ENCODE data around the gene AMH. TPM values are rescaled to one million over a fixed set of nuclear protein-coding genes. Genes with fewer than 3 reads are reported as not detected.

Gene AMH
- total and polyA plus RNA-seq, 2 donors (not counting 1 experiment from before 2014, with no cell fraction given), result 0.03 to 0.33 TPM

DNA sequence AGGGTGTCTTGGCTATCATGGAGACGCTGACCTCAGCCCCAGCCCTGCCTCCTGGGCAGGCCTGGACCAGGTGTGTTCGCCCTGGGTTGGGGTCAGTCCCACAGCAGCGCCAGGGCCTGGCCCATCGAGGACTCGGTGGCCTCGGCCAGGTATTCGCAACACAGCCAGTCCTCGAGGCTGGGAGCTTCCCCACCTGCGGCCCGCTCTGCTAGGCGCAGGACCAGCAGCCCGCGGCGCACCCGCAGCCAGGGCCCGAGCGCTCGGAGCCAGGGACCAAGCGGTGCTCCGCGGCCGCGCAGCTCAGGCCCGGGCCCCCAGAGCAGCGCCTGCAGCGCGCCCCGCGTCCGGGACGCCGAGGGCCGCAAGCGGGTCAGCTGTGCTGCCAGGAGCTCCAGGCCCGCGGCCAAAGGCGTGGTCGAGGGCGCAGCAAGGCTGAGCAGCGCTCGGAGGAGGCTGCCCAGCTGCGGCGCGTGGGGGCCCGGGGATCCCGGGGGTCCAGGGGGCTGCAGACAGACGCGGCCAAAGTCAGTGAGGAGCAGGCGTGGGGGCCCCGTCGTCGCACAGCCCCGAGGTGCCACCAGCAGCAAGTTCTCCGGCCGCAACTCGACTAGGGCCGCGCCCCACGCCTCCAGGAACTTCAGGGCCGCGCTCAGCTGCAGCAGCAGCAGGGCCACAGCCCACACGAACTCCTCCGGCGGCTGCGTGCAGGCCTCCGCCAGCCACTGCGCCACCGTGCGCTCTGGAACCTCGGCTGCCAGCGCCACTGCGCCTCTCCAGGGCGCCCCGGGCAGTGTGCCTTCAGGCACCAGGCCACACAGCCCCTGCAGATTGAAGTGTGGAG is 26.7 kb downstream of the AMH start:
- H3K4me1 ChIP-seq (ENCODE audit: control insufficient read depth, extremely low read depth, insufficient read depth, low read length), result peaks cover 9% of the 10 kb centered on the region
- no peak overlapping the region for H3K4me3 ChIP-seq (replicated peaks in 1 of 4; ENCODE audit: control extremely low read depth in 1 of 4, insufficient read depth in 1 of 4, low read depth in 3 of 4, low read length in 4 of 4)
- no peak overlapping the region for H3K9ac ChIP-seq (ENCODE audit: insufficient read depth, low read length)
- H3K79me2 ChIP-seq (ENCODE audit: control insufficient read depth, insufficient read depth, low read length), result peaks cover 44% of the 10 kb centered on the region
- H3K27ac ChIP-seq (ENCODE audit: insufficient read depth, low read length), result no peak overlapping the region
- no peaks in the 10 kb centered on the region for H3K27me3 ChIP-seq (ENCODE audit: control insufficient read depth, insufficient read depth, low read length)
- TF ChIP-seq, protein P1, sequence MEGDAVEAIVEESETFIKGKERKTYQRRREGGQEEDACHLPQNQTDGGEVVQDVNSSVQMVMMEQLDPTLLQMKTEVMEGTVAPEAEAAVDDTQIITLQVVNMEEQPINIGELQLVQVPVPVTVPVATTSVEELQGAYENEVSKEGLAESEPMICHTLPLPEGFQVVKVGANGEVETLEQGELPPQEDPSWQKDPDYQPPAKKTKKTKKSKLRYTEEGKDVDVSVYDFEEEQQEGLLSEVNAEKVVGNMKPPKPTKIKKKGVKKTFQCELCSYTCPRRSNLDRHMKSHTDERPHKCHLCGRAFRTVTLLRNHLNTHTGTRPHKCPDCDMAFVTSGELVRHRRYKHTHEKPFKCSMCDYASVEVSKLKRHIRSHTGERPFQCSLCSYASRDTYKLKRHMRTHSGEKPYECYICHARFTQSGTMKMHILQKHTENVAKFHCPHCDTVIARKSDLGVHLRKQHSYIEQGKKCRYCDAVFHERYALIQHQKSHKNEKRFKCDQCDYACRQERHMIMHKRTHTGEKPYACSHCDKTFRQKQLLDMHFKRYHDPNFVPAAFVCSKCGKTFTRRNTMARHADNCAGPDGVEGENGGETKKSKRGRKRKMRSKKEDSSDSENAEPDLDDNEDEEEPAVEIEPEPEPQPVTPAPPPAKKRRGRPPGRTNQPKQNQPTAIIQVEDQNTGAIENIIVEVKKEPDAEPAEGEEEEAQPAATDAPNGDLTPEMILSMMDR (conservative IDR thresholded peaks at IDR 0.05 in 1 of 2, IDR thresholded peaks at IDR 0.05 in 1 of 2; ENCODE audit: low read depth in 1 of 2, low read length in 2 of 2), result no peak
- H3K4me2 ChIP-seq (ENCODE audit: extremely low read depth, insufficient read depth, low read length), result no peak overlapping the region
- DNase-seq (ENCODE audit: low read depth in 2 of 2), result no peak
- H2AFZ ChIP-seq (ENCODE audit: low read length), result no peak overlapping the region
- H3K36me3 ChIP-seq (ENCODE audit: control insufficient read depth, insufficient read depth, low read length), result peaks cover 20% of the 10 kb centered on the region
- no peaks in the 10 kb centered on the region for H3K9me3 ChIP-seq (ENCODE audit: control insufficient read depth, insufficient read depth, low read depth, low read length)
- peaks cover 4% of the 10 kb centered on the region for H4K20me1 ChIP-seq (ENCODE audit: control insufficient read depth, extremely low read depth, insufficient read depth, low read length)

DNA sequence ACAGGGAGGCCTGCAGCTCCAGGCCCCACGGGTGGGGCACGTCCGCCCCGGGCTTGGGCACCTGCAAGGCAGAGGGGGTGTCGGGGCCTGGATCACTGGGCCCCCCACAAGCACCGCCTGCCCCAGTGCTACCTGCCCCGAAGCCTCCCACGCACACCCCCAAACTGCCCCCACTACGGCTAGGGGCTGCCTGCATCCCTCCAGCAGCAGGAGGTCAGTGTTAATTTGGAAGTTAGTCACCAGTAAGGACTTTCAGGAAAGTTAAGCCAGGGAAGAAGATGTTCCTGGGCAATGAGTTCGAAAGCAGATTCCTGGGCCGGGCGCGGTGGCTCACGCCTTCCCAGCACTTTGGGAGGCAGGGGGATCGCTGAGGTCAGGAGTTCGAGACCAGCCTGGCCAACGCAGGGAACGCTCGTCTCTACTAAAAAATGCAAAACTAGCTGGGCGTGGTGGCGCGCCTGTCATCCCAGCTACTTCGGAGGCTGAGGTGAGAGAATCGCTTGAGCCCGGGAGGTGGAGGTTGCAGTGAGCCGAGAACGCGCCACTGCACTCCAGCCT is 27.4 kb downstream of the AMH start:
- peaks cover 20% of the 10 kb centered on the region for H3K36me3 ChIP-seq (ENCODE audit: control insufficient read depth, insufficient read depth, low read length)
- no peak for DNase-seq (ENCODE audit: low read depth in 2 of 2)
- no peak overlapping the region for H3K9ac ChIP-seq (ENCODE audit: insufficient read depth, low read length)
- H4K20me1 ChIP-seq (ENCODE audit: control insufficient read depth, extremely low read depth, insufficient read depth, low read length), result peaks cover 4% of the 10 kb centered on the region
- no peaks in the 10 kb centered on the region for H3K9me3 ChIP-seq (ENCODE audit: control insufficient read depth, insufficient read depth, low read depth, low read length)
- H3K27me3 ChIP-seq (ENCODE audit: control insufficient read depth, insufficient read depth, low read length), result no peaks in the 10 kb centered on the region
- H3K4me1 ChIP-seq (ENCODE audit: control insufficient read depth, extremely low read depth, insufficient read depth, low read length), result peaks cover 9% of the 10 kb centered on the region
- H2AFZ ChIP-seq (ENCODE audit: low read length), result no peak overlapping the region
- TF ChIP-seq, protein P1 (conservative IDR thresholded peaks at IDR 0.05 in 1 of 2, IDR thresholded peaks at IDR 0.05 in 1 of 2; ENCODE audit: low read depth in 1 of 2, low read length in 2 of 2), result no peak
- no peak for TF ChIP-seq EZH2 (IDR thresholded peaks at IDR 0.05; ENCODE audit: low read length, missing control alignments)
- no peak overlapping the region for H3K4me2 ChIP-seq (ENCODE audit: extremely low read depth, insufficient read depth, low read length)
- no peak overlapping the region for H3K27ac ChIP-seq (ENCODE audit: insufficient read depth, low read length)
- H3K4me3 ChIP-seq (replicated peaks in 1 of 4; ENCODE audit: control extremely low read depth in 1 of 4, insufficient read depth in 1 of 4, low read depth in 3 of 4, low read length in 4 of 4), result no peak overlapping the region
- peaks cover 37% of the 10 kb centered on the region for H3K79me2 ChIP-seq (ENCODE audit: control insufficient read depth, insufficient read depth, low read length)

GRCh38 chr19:2277138-2277537 is 28.0 kb downstream of the AMH start:
- peaks cover 2% of the 10 kb centered on the region for H4K20me1 ChIP-seq (ENCODE audit: control insufficient read depth, extremely low read depth, insufficient read depth, low read length)
- no peaks in the 10 kb centered on the region for H3K27me3 ChIP-seq (ENCODE audit: control insufficient read depth, insufficient read depth, low read length)
- no peak overlapping the region for H3K9ac ChIP-seq (ENCODE audit: insufficient read depth, low read length)
- no peaks in the 10 kb centered on the region for H3K9me3 ChIP-seq (ENCODE audit: control insufficient read depth, insufficient read depth, low read depth, low read length)
- TF ChIP-seq EZH2 (IDR thresholded peaks at IDR 0.05; ENCODE audit: low read length, missing control alignments), result no peak
- TF ChIP-seq, protein P1 (conservative IDR thresholded peaks at IDR 0.05 in 1 of 2, IDR thresholded peaks at IDR 0.05 in 1 of 2; ENCODE audit: low read depth in 1 of 2, low read length in 2 of 2), result no peak
- no peak for DNase-seq (ENCODE audit: low read depth in 2 of 2)
- H3K36me3 ChIP-seq (ENCODE audit: control insufficient read depth, insufficient read depth, low read length), result peaks cover 16% of the 10 kb centered on the region
- peaks cover 30% of the 10 kb centered on the region for H3K79me2 ChIP-seq (ENCODE audit: control insufficient read depth, insufficient read depth, low read length)
- H3K27ac ChIP-seq (ENCODE audit: insufficient read depth, low read length), result no peak overlapping the region
- no peak overlapping the region for H3K4me2 ChIP-seq (ENCODE audit: extremely low read depth, insufficient read depth, low read length)
- no peak overlapping the region for H2AFZ ChIP-seq (ENCODE audit: low read length)
- H3K4me1 ChIP-seq (ENCODE audit: control insufficient read depth, extremely low read depth, insufficient read depth, low read length), result peaks cover 9% of the 10 kb centered on the region
- H3K4me3 ChIP-seq (replicated peaks in 1 of 4; ENCODE audit: control extremely low read depth in 1 of 4, insufficient read depth in 1 of 4, low read depth in 3 of 4, low read length in 4 of 4), result no peak overlapping the region

Measured in fibroblast of lung (primary cell).